GM21381 (cell line): ENCODE results near the gene ING4.

Experiments
- ATAC-seq: cut with Tn5 transposase; IDR thresholded peaks from one replicate; pipeline ENCODE4 v1.9.1; 2021; ENCODE audit warnings: mild to moderate bottlenecking, moderate library complexity; ENCODE audit not compliant: unreplicated experiment

ING4 gene

GRCh38 chr12:6608592-6609281 is 54.2 kb downstream of the ING4 start:
- ATAC-seq = no peak

- peak; percentile 39 for ATAC-seq
Measured at GRCh38 chr12:6607751-6608591, 54.9 kb downstream of the ING4 start.

- no peak for ATAC-seq
Measured at GRCh38 chr12:6606331-6607131, 56.4 kb downstream of the ING4 start.

- no peak for ATAC-seq
Measured at GRCh38 chr12:6605421-6606330, 57.2 kb downstream of the ING4 start.

- no peak for ATAC-seq
Measured at GRCh38 chr12:6604259-6605029, 58.5 kb downstream of the ING4 start.

GRCh38 chr12:6603095-6603567 is 59.8 kb downstream of the ING4 start:
- no peak for ATAC-seq

- no peak for ATAC-seq
Measured at GRCh38 chr12:6602526-6602925, 60.4 kb downstream of the ING4 start.
